HepG2 (cell line): ENCODE measurements around the gene ARAP1. TPM values are rescaled to one million over a fixed set of nuclear protein-coding genes. Genes with fewer than 3 reads are reported as not detected.

Experiments used
- ATAC-seq: fragments of 200-7000 bp; cut with Tn5 transposase; 3 replicates; pipeline ENCODE4 v1.9.1; 2020; ENCODE audit warnings: mild to moderate bottlenecking, moderate library complexity
- BruUV-seq: library from RNA; stranded (reverse); fragments of 400-500 nt; replicated peaks from 2 replicates; lab custom pipeline; 2021; lab: Mats Ljungman, UMichigan
- CTCF ChIA-PET: fragments of 300-600 bp; formaldehyde crosslinking; extraction: SDS; loops from one replicate; lab custom pipeline; 2021; ENCODE audit warnings: low total read pairs, inconsistent platforms, low intra/inter-chr PET ratio; lab: Yijun Ruan, JAX
- POLR2A ChIA-PET: fragments of 350-600 bp; sonication (Branson Sonifier 250); formaldehyde crosslinking; loops from one replicate; lab custom pipeline; 2020; ENCODE audit warnings: antibody characterized with exemption, inconsistent platforms; lab: Yijun Ruan, JAX
- DNase-seq: peaks from one replicate; pipeline ENCODE4 v3.0.0-alpha.2; 2015; ENCODE audit warnings: low spot score
- FAIRE-seq: peaks from 3 replicates; lab custom pipeline; 2011; peaks lifted over from hg19 to GRCh38; lab: Jason Lieb, UNC
- H2AFZ ChIP-seq: one replicate; pipeline ENCODE4 v1.6.1; 2011; ENCODE audit warnings: low read length, inconsistent platforms
- H3K27ac ChIP-seq: fragments of 300-600 bp; 3 replicates; pipeline ENCODE4 v1.8.0; 2011; ENCODE audit warnings: mixed run types, mild to moderate bottlenecking, mixed read lengths, low read length, inconsistent platforms; ENCODE audit not compliant: insufficient read depth; ENCODE audit errors: extremely low read length
- H3K27me3 ChIP-seq, 2 experiments: fragments of 200-600 bp in 1 of 2; 2 replicates in 1 of 2; 3 replicates in 1 of 2; pipeline versions ENCODE4 v1.6.0 to v1.8.0; 2011; ENCODE audit warnings: low read length in 2 of 2, mild to moderate bottlenecking in 2 of 2, moderate library complexity in 2 of 2, inconsistent platforms in 1 of 2; ENCODE audit not compliant: insufficient read depth in 2 of 2, control insufficient read depth in 1 of 2
- H3K36me3 ChIP-seq, 2 experiments: fragments of 200-600 bp in 1 of 2; replicated peaks in 1 of 2; 2 replicates in 1 of 2; 3 replicates in 1 of 2; pipeline versions ENCODE4 v1.5.1 to v1.8.0; 2011; ENCODE audit warnings: low read length in 2 of 2, inconsistent platforms in 1 of 2; ENCODE audit not compliant: insufficient read depth in 2 of 2, control insufficient read depth in 1 of 2
- H3K4me1 ChIP-seq: 2 replicates; pipeline ENCODE4 v1.5.1; 2012; ENCODE audit warnings: low read length, inconsistent platforms; ENCODE audit not compliant: insufficient read depth
- H3K4me2 ChIP-seq: 2 replicates; pipeline ENCODE4 v1.6.0; 2011; ENCODE audit warnings: low read depth, low read length, inconsistent platforms
- H3K4me3 ChIP-seq, 3 experiments: fragments of 200-600 bp in 1 of 3; sonication (generic), shearing (Covaris generic) in 1 of 3; replicated peaks in 1 of 3; 2 replicates each; pipeline ENCODE4 v1.5.1; 2011 to 2016; ENCODE audit warnings: low read length in 3 of 3, inconsistent platforms in 2 of 3, low read depth in 2 of 3, mild to moderate bottlenecking in 2 of 3, control low read depth in 1 of 3, mixed read lengths in 1 of 3; ENCODE audit not compliant: insufficient read depth in 1 of 3
- H3K79me2 ChIP-seq: one replicate; pipeline ENCODE4 v1.6.1; 2011; ENCODE audit warnings: low read length, inconsistent platforms; ENCODE audit not compliant: insufficient read depth
- H3K9ac ChIP-seq: 2 replicates; pipeline ENCODE4 v1.6.0; 2011; ENCODE audit warnings: mild to moderate bottlenecking, low read depth, low read length, inconsistent platforms; ENCODE audit not compliant: insufficient read depth
- H3K9me3 ChIP-seq: 2 replicates; pipeline ENCODE4 v1.5.1; 2012; ENCODE audit warnings: mild to moderate bottlenecking, low read length
- H4K20me1 ChIP-seq: 2 replicates; pipeline ENCODE4 v1.6.0; 2011; ENCODE audit warnings: inconsistent platforms, mild to moderate bottlenecking, low read length, moderate library complexity; ENCODE audit not compliant: insufficient read depth
- CSRNP1 ChIP-seq: sonication (generic); formaldehyde crosslinking; IDR thresholded peaks from 2 replicates; pipeline ENCODE4 v1.8.1; 2023; ENCODE audit warnings: mild to moderate bottlenecking, missing genetic modification reagents
- SSRP1 ChIP-seq: IDR thresholded peaks from 2 replicates; pipeline ENCODE4 v1.6.1; 2016; ENCODE audit warnings: control low read depth
- ZIK1 ChIP-seq: sonication (generic); formaldehyde crosslinking; IDR thresholded peaks from 2 replicates; pipeline ENCODE4 v1.5.0; 2020; ENCODE audit warnings: mild to moderate bottlenecking, low read depth, missing genetic modification reagents, borderline replicate concordance
- ZNF430 ChIP-seq: sonication (generic); formaldehyde crosslinking; IDR thresholded peaks from 2 replicates; pipeline ENCODE4 v1.9.0; 2021; ENCODE audit warnings: mild to moderate bottlenecking, missing genetic modification reagents
- ZNF703 ChIP-seq: sonication (generic); formaldehyde crosslinking; IDR thresholded peaks from 2 replicates; pipeline ENCODE4 v1.5.1; 2020; ENCODE audit warnings: missing genetic modification reagents, mild to moderate bottlenecking, moderate library complexity, borderline replicate concordance
- ZNF710 ChIP-seq: sonication (generic); formaldehyde crosslinking; IDR thresholded peaks from 2 replicates; pipeline ENCODE4 v1.5.0; 2020; ENCODE audit warnings: mild to moderate bottlenecking, missing genetic modification reagents, borderline replicate concordance
- ZNF839 ChIP-seq: sonication (generic); formaldehyde crosslinking; IDR thresholded peaks from 2 replicates; pipeline ENCODE4 v1.4.0; 2020; ENCODE audit warnings: missing genetic modification reagents, mild to moderate bottlenecking, borderline replicate concordance
- WGBS: methylation state at CpG from one replicate; pipeline ENCODE4 v1.1.6; 2017; ENCODE audit warnings: low lambda C conversion rate; 5-methylcytosine and 5-hydroxymethylcytosine counted together
- in situ Hi-C: cut with HindIII; loops from 2 replicates; pipeline ENCODE4 v1.10.0; 2017; ENCODE audit warnings: low pct_unique_long_range_greater_than_20kb; ENCODE audit not compliant: extremely low pct_ligation_motif_present
- intact Hi-C: fragments of 100-400 bp; cut with micrococcal nuclease; formaldehyde crosslinking; loops from one replicate; pipeline ENCODE4 v1.10.0; 2022; ENCODE audit not compliant: unreplicated experiment
- polyA plus RNA-seq, 8 experiments: library from polyadenylated mRNA; depleted of rRNA in 3 of 8; stranded (reverse) in 7 of 8; unstranded in 1 of 8; fragments of >200 nt; fragmentation: Illumina TruSeq in 4 of 8; extraction: Trizol in 4 of 8; gene quantifications; 2 replicates each; pipeline versions ENCODE4 v1.2.1 to v1.2.3, GENCODE V29; 2011 to 2016; ENCODE audit warnings: low read depth in 4 of 8, missing spikeins in 1 of 8, mixed read lengths in 1 of 8; ENCODE audit not compliant: insufficient read depth in 1 of 8
- total RNA-seq, 5 experiments: library from RNA; depleted of rRNA; stranded (reverse); fragments of >200 nt; fragmentation: Illumina TruSeq; extraction: Trizol; gene quantifications; 2 replicates each; pipeline ENCODE4 v1.2.3, GENCODE V29; 2016; ENCODE audit warnings: low read depth in 1 of 5
- TF ChIP-seq, protein P1 (sequence below), 2 experiments: fragments of 450-650 bp in 1 of 2; sonication (generic) in 1 of 2; formaldehyde crosslinking in 1 of 2; IDR thresholded peaks; 2 replicates each; pipeline versions ENCODE4 v1.6.1 to v1.8.0; 2016 to 2022; ENCODE audit warnings: antibody characterized with exemption in 1 of 2, mild to moderate bottlenecking in 1 of 2, missing genetic modification reagents in 1 of 2

Gene ARAP1
- total and polyA plus RNA-seq, 2 of the 13 experiments (the other 11 are each of a cell fraction or from before 2014, with no cell fraction given): 43.2 to 55.5 TPM

- Histone ChIP-seq H4K20me1 (peaks cover 18% of the 10 kb centered on the region; the same call in 1 of the 2 replicates), H3K79me2 (peaks cover 50% of the 10 kb centered on the region), H3K4me2 (no peak overlapping the region), H3K9me3 (no peaks in the 10 kb centered on the region), H3K27me3 (no peaks in the 10 kb centered on the region), H3K9ac (no peak overlapping the region), H3K4me3 (no peak overlapping the region), H3K4me1 (no peaks in the 10 kb centered on the region), H3K36me3 (peaks cover 34 to 67% of the 10 kb centered on the region in 2 experiments; a peak in 4 of 5 replicates), H2AFZ (no peak overlapping the region), H3K27ac (no peak overlapping the region)
- in situ Hi-C loops: no loop called here
- BruUV-seq: no TSS peak
- ChIA-PET POLR2A (interaction anchor here (0.6 to 1.5 kb wide), 8 partner anchors 54 to 88 kb away, joined by 3 to 11 read pairs (median 3); partner anchors contain the start of gene STARD10), CTCF (interaction anchor here (0.6 to 1.8 kb wide), 7 partner anchors 16 to 124 kb away, joined by 3 to 27 read pairs (median 4); partner anchors contain the start of genes ATG16L2 and STARD10)
- ATAC-seq (peak; percentile 82), FAIRE-seq (peak; percentile 90), DNase-seq (peak; percentile 80)
- WGBS: 66% methylated on average over 8 of the region's 9 CpGs
- intact Hi-C loops: loop anchor here (1.0 to 5.0 kb wide), 4 partner anchors 41 to 452 kb away; partner anchors contain the start of gene STARD10
- TF ChIP-seq ZNF839 (CRISPR knock-in tag) (no peak), ZNF710 (CRISPR knock-in tag) (peak; percentile 52; the same call in 1 of the 2 replicates), CSRNP1 (CRISPR knock-in tag) (no peak), ZNF703 (CRISPR knock-in tag) (no peak), ZIK1 (CRISPR knock-in tag) (0 out of 2 replicates have a peak, but pooled peaks have one; percentile 22), ZNF430 (no peak), SSRP1 (CRISPR knock-in tag) (no peak)
- TF ChIP-seq, protein P1, sequence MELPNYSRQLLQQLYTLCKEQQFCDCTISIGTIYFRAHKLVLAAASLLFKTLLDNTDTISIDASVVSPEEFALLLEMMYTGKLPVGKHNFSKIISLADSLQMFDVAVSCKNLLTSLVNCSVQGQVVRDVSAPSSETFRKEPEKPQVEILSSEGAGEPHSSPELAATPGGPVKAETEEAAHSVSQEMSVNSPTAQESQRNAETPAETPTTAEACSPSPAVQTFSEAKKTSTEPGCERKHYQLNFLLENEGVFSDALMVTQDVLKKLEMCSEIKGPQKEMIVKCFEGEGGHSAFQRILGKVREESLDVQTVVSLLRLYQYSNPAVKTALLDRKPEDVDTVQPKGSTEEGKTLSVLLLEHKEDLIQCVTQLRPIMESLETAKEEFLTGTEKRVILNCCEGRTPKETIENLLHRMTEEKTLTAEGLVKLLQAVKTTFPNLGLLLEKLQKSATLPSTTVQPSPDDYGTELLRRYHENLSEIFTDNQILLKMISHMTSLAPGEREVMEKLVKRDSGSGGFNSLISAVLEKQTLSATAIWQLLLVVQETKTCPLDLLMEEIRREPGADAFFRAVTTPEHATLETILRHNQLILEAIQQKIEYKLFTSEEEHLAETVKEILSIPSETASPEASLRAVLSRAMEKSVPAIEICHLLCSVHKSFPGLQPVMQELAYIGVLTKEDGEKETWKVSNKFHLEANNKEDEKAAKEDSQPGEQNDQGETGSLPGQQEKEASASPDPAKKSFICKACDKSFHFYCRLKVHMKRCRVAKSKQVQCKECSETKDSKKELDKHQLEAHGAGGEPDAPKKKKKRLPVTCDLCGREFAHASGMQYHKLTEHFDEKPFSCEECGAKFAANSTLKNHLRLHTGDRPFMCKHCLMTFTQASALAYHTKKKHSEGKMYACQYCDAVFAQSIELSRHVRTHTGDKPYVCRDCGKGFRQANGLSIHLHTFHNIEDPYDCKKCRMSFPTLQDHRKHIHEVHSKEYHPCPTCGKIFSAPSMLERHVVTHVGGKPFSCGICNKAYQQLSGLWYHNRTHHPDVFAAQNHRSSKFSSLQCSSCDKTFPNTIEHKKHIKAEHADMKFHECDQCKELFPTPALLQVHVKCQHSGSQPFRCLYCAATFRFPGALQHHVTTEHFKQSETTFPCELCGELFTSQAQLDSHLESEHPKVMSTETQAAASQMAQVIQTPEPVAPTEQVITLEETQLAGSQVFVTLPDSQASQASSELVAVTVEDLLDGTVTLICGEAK (IDR thresholded peaks at IDR 0.05): no peak
- TF ChIP-seq, protein P1 (CRISPR knock-in tag; IDR thresholded peaks at IDR 0.05): no peak
These were observed 27.1 kb downstream of the ARAP1 start for GRCh38 chr11:72724851-72725723.
